ENCODE data around the gene TMEM51. TPM values are rescaled to one million over a fixed set of nuclear protein-coding genes. Genes with fewer than 3 reads are reported as not detected.

TMEM51 gene
- total and polyA plus RNA-seq, 2 of the 13 experiments (the other 11 are each of a cell fraction or from before 2014, with no cell fraction given): 12.2 to 22.3 TPM

DNA sequence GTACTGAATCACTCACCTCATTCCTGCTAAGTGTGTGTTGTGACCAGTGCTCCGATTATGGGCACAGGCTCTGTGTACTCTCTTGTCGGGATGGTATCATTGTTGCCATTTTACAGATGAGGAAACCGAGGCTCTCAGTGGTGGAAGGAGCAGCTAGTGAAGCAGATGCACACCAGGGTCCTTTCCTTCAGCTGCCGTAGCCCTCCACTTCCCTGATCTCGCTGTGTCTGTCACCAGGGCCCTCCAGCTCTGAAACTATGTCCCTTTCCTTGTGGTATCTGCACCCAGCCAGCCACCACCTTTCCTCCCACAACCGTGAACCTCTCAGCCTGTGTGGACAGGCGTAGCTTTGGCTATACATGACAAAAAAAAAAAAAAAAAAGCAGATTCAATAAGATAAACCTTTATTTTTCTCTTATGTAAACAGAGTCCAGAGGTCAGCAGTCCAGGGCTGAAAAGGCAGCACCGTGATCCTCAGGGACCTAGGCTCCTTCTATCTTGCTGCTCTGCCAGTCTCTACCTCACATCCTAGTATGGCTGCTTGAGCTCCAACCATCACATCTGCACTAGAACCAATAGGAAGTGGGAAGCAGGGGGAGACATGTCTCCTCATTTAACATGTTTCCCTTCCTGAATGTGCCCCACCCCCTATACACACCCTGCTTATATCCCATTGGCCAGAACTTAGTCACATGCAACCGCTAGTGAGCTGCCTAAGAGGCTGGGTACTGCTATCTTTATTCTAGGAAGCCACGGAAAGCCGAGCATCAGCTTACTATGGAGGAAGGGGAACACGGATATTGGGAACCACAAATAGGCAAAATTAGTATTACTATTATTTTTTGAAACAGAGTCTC, 44.3 kb downstream of the TMEM51 start (continued):
- TF ChIP-seq KDM1A (CRISPR knock-in tag; IDR thresholded peaks at IDR 0.05): peak; percentile 71; the same call in 1 of the 2 replicates
- TF ChIP-seq, protein P1, sequence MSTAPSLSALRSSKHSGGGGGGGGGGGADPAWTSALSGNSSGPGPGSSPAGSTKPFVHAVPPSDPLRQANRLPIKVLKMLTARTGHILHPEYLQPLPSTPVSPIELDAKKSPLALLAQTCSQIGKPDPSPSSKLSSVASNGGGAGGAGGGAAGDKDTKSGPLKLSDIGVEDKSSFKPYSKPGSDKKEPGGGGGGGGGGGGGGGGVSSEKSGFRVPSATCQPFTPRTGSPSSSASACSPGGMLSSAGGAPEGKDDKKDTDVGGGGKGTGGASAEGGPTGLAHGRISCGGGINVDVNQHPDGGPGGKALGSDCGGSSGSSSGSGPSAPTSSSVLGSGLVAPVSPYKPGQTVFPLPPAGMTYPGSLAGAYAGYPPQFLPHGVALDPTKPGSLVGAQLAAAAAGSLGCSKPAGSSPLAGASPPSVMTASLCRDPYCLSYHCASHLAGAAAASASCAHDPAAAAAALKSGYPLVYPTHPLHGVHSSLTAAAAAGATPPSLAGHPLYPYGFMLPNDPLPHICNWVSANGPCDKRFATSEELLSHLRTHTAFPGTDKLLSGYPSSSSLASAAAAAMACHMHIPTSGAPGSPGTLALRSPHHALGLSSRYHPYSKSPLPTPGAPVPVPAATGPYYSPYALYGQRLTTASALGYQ (CRISPR knock-in tag; IDR thresholded peaks at IDR 0.05): no peak
- TF ChIP-seq RARA (CRISPR knock-in tag; IDR thresholded peaks at IDR 0.05): 0 out of 2 replicates have a peak, but pooled peaks have one; percentile 28
- TF ChIP-seq KMT2A (CRISPR knock-in tag; IDR thresholded peaks at IDR 0.05): 0 out of 2 replicates have a peak, but pooled peaks have one; percentile 21
- TF ChIP-seq FOXA1 (IDR thresholded peaks at IDR 0.05): no peak
- peak; percentile 57 for TF ChIP-seq FOXA1 (CRISPR knock-in tag; IDR thresholded peaks at IDR 0.05)
- TF ChIP-seq FOXA3 (CRISPR knock-in tag; IDR thresholded peaks at IDR 0.05): peak; percentile 59; the same call in 1 of the 2 replicates
- TF ChIP-seq ZNF891 (CRISPR knock-in tag; IDR thresholded peaks at IDR 0.05): 0 out of 2 replicates have a peak, but pooled peaks have one; percentile 7
- 0 out of 2 replicates have a peak, but pooled peaks have one; percentile 5 for TF ChIP-seq FOSL2 (CRISPR knock-in tag; IDR thresholded peaks at IDR 0.05)
- peak; percentile 43; the same call in 1 of the 2 replicates for TF ChIP-seq ZNF614 (CRISPR knock-in tag; IDR thresholded peaks at IDR 0.05; ENCODE audit: borderline replicate concordance)
- TF ChIP-seq, protein P2, sequence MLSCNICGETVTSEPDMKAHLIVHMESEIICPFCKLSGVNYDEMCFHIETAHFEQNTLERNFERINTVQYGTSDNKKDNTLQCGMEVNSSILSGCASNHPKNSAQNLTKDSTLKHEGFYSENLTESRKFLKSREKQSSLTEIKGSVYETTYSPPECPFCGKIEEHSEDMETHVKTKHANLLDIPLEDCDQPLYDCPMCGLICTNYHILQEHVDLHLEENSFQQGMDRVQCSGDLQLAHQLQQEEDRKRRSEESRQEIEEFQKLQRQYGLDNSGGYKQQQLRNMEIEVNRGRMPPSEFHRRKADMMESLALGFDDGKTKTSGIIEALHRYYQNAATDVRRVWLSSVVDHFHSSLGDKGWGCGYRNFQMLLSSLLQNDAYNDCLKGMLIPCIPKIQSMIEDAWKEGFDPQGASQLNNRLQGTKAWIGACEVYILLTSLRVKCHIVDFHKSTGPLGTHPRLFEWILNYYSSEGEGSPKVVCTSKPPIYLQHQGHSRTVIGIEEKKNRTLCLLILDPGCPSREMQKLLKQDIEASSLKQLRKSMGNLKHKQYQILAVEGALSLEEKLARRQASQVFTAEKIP (CRISPR knock-in tag; IDR thresholded peaks at IDR 0.05; ENCODE audit: borderline replicate concordance): no peak
- no peak for TF ChIP-seq ARID2 (CRISPR knock-in tag; IDR thresholded peaks at IDR 0.05; ENCODE audit: borderline replicate concordance)
- peak; percentile 18 for TF ChIP-seq TEAD3 (CRISPR knock-in tag; optimal IDR thresholded peaks at IDR 0.05; ENCODE audit: borderline replicate concordance)
- no peak for TF ChIP-seq CREB1 (IDR thresholded peaks at IDR 0.05)
- no peak for TF ChIP-seq CREB1 (CRISPR knock-in tag; IDR thresholded peaks at IDR 0.05)
- TF ChIP-seq, protein P3, sequence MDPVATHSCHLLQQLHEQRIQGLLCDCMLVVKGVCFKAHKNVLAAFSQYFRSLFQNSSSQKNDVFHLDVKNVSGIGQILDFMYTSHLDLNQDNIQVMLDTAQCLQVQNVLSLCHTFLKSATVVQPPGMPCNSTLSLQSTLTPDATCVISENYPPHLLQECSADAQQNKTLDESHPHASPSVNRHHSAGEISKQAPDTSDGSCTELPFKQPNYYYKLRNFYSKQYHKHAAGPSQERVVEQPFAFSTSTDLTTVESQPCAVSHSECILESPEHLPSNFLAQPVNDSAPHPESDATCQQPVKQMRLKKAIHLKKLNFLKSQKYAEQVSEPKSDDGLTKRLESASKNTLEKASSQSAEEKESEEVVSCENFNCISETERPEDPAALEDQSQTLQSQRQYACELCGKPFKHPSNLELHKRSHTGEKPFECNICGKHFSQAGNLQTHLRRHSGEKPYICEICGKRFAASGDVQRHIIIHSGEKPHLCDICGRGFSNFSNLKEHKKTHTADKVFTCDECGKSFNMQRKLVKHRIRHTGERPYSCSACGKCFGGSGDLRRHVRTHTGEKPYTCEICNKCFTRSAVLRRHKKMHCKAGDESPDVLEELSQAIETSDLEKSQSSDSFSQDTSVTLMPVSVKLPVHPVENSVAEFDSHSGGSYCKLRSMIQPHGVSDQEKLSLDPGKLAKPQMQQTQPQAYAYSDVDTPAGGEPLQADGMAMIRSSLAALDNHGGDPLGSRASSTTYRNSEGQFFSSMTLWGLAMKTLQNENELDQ (CRISPR knock-in tag; IDR thresholded peaks at IDR 0.05; ENCODE audit: borderline replicate concordance): no peak
- peak; percentile 0; the same call in 1 of the 2 replicates for TF ChIP-seq SALL1 (CRISPR knock-in tag; IDR thresholded peaks at IDR 0.05)
- TF ChIP-seq ZNF75D (CRISPR knock-in tag; IDR thresholded peaks at IDR 0.05; ENCODE audit: borderline replicate concordance): no peak
- TF ChIP-seq ZEB1 (IDR thresholded peaks at IDR 0.05; ENCODE audit: insufficient replicate concordance, low read depth): peak; percentile 1
- TF ChIP-seq ZNF7 (CRISPR knock-in tag; IDR thresholded peaks at IDR 0.05): no peak
- TF ChIP-seq HNF4G (IDR thresholded peaks at IDR 0.05; ENCODE audit: borderline replicate concordance, low read depth, low read length): peak; percentile 24; the same call in 1 of the 2 replicates
- TF ChIP-seq HNF4G (CRISPR knock-in tag; IDR thresholded peaks at IDR 0.05; ENCODE audit: borderline replicate concordance, low read depth): peak; percentile 11; the same call in 1 of the 2 replicates
- 0 out of 2 replicates have a peak, but pooled peaks have one; percentile 14 for TF ChIP-seq POGZ (CRISPR knock-in tag; IDR thresholded peaks at IDR 0.05)
- TF ChIP-seq SOX13 (IDR thresholded peaks at IDR 0.05): no peak
- TF ChIP-seq SOX13 (CRISPR knock-in tag; conservative IDR thresholded peaks at IDR 0.05 in 1 of 2, IDR thresholded peaks at IDR 0.05 in 1 of 2): 0 out of 4 replicates have a peak, but pooled peaks of 1 of the 2 experiments have one; percentile 27
- TF ChIP-seq JDP2 (CRISPR knock-in tag; IDR thresholded peaks at IDR 0.05; ENCODE audit: borderline replicate concordance): no peak
